T47D (cell line): ENCODE measurements around the gene DPYSL3.

Experiments
- DNase-seq, 2 experiments: peaks; one replicate each; pipeline versions ENCODE4 v3.0.0 to v3.0.0-alpha.2; 2011 to 2012; ENCODE audit warnings: low read depth in 1 of 2, low spot score in 1 of 2
- JUND ChIP-seq: IDR thresholded peaks from 2 replicates; pipeline ENCODE4 v1.6.1; 2012; ENCODE audit warnings: low read depth
- in situ Hi-C: cut with HindIII; loops from 2 replicates; pipeline ENCODE4 v1.10.0; 2016; ENCODE audit warnings: low sequenced_read_pairs, low pct_unique_long_range_greater_than_20kb

The DPYSL3 gene

DNA sequence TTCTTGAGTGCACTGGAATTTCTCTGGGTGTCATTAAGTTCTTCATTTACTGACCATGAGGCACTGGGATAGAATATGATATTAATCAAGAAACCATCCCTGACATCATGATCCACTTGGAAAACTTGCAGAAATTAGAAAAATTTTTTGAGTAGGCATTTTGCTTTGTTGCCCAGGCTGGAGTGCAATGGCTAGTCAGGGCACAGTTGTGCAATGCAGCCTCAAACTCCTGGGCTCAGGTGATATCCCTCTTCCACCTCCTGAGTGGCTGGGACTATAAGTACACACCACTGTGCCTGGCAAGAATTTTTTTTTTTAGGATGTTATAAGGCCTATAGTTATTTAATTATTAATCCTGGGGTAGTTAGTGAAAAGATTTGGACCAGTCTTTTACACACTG, 168.5 kb downstream of the DPYSL3 start:
- no peak for DNase-seq
- no peak for TF ChIP-seq JUND
- in situ Hi-C loops, result no loop called here

- no peak for DNase-seq
- TF ChIP-seq JUND, result no peak
- in situ Hi-C loops, result no loop called here
Measured at GRCh38 chr5:147340941-147341340, 168.9 kb downstream of the DPYSL3 start.
